HTERT RPE-1 (cell line): Measurements from ENCODE around the gene NFKB1.
"Not testable (repeated sequence)": the region's sequence is repeated elsewhere in the genome, so short reads cannot be mapped to it uniquely, and the experiment has no call there.

Experiments used
- in situ Hi-C: fragments of 300-500 bp; cut with MboI; formaldehyde crosslinking; loops from 4 replicates; pipeline ENCODE4 v1.14.3; 2020; ENCODE audit warnings: low sequenced_read_pairs

Gene NFKB1

DNA sequence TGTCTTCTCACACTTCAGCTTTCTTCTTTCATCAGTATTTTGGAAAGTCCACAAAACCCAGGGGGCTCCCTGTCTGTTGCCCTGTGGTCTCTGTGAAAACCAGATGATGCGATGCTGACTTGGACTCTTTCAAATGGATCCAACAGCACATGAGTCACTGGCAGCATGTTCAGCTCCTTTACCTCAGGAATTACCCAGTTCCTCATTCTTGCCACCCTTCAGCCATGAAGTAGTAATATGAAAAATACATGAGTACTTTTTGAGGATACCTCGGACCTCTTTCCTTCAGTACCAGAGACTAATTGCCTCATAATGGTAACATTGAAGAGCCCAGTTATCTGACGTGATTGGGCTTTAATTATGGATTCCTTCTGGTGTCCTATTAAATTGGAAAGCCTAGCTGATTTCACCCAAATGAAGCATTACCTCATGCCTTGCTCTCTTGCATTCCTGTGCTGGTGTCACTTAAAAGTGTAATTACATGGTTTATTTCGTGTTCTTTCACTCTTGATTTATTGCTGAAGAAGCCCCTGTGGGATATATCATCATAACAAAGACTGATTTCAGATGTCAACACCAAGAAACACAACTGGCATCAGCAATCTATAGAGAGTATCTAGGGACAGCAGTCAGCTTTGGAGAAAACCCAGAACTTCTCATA lies 63.4 kb downstream of the NFKB1 start:
- in situ Hi-C loops = no loop called here

DNA sequence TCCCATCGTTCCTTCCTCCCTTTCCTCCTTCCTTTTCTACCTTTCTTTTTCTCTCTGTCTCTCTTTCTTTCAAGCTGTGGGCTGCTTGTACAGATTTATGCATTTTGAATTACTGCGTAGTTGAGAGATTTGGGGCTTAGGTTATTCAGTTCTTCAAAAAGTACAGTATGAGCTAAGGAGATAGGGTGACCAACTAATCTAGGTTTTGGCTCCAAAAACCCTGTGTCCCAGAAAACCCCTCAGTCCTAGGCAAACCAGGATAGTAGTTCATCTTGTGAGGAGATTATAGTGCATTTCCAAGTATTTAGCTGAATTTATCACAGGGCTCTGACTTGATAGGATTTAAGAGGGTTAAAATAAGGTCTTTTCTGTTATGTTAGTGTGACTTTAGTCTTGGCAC lies 64.5 kb downstream of the NFKB1 start:
- in situ Hi-C loops = no loop called here

DNA sequence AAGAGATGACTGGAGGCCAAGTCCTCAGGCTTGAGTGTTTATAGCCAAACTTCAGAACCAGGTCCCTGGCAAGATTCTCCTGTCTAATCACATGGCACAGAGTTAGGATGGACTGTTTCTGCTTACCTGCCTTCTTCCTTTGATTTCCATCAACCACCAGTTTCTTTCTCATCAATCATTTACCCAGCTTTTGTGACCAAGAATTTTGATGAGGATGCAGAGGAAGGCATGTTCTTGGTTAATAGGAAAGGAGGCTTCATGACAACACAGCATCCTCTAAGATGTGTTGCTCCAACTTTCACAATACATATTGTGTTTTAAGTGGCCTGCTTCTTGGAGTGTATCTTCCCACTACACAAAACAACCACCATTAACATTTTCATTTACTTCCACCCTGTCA lies 65.3 kb downstream of the NFKB1 start:
- in situ Hi-C loops = no loop called here

DNA sequence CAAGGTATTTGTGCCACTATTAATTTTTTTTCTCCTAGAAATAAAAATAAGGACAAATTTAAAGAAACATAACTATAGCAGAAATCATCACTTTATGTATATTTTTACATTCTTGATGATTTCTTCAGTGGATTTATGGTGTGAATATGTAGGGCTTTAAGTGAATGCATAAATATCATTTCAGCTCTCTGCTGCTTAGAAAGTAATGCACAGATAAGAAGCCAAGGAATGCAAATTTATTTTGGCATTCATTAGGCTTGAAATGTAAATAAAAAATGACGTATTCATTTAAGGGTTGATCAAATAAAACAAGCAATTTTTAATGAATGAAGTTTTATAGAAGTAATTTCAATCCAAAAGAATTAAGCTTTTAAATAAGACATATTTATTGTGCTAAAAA lies 66.3 kb downstream of the NFKB1 start:
- in situ Hi-C loops = no loop called here

DNA sequence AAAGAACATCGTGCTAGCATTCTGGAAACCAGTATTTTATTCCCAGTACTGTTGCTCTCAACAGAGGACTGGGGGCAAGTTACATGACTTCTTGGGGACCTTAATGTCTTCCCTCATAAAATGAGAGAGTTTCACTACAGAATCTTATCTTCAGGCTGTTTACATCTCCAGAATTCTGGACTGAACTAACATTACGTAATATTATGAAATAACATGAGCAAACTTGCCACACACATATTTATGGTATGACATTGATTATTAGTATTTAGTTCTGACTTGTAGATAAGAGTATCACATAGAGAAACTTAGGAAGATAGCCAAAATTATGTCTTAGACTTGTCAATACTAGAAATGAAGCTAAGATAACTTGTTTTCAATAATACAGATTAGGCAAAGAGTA lies 68.0 kb downstream of the NFKB1 start:
- in situ Hi-C loops = no loop called here

DNA sequence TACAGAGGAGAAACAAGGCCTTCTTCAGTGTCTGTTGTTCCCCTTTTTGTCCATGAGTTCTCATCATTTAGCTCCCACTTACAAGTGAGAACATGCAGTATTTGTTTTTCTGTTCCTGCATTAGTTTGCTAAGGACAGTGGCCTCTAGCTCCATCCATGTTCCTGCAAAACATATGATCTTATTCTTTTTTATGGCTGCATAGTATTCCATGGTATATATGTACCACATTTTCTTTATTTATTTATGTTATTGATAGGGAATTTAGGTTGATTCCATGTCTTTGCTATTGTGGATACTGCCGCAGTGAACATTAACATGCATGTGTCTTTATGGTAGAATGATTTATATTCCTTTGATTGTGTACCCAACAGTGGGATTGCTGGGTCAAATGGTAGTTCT lies 69.1 kb downstream of the NFKB1 start:
- in situ Hi-C loops = not testable (repeated sequence)

DNA sequence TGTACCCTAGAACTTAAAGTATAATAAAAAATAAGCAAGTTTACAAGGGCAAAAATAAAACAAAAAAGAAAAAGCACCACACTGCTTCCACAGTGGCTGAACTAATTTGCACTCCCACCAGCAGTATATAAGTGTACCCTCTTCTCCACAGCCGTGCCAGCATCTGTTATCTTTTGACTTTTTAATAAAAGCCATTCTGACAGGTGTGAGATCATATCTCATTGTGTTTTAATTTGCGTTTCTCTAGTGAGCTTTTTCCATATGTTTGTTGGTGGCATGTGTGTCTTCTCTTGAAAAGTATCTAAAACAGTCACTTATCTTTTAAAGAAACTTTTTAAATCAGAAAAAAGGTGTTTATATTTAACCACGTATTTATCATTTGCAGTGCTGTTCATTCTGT lies 71.3 kb downstream of the NFKB1 start:
- in situ Hi-C loops = no loop called here

DNA sequence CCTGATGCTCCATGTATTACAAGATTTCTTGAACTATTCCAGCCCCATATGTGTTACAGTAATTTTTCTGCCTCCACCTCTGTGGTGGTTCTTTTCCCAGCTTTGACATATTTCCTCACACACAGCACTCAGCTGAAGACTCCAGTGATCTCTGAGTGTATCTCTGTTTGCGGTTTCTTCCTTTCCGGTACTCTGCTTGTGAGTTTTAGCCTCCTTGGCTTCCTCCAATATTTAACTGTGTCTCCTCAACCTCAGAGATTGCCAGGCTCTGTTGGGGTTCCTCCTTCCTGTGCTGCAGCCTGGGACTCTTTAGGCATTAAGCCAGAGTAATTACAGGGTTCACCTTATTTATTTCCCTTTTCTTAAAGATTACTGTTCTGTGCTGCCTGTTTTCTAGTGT lies 73.2 kb downstream of the NFKB1 start:
- in situ Hi-C loops = no loop called here

DNA sequence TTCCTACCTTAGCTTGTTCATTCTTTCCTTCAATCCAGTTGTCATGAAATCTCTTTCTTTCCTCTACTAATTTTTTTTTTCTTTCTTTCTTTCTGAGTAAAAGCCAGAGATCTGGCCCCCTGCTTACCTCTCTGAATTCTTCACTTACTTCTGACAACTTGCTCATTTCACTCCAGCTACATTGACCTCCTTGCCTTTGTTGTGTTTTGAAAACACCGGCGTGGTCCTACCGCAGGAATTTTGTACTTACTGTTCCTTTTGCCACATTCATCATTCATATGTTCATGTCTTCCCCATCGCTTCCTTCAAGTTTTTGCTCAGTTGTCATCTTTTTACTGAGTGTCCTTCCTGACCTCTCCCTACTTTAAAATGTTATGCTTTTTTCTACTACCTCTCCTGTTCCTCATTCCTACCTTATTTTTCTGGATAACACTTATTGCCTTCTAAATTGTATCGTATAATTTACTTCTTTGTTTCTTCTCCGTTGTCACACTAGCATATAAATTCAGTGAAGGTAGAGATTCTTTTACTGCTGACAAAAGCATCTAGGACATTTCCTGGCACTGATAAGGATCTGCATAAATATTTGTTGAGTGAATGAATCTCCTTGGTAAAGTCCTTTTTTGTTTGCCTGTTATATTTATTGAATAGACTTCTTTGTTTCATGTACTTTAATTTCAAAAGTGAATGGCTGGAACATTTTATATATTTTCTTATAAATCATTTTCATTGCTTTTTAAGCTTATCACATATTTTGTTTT lies 74.4 kb downstream of the NFKB1 start:
- in situ Hi-C loops = no loop called here

DNA sequence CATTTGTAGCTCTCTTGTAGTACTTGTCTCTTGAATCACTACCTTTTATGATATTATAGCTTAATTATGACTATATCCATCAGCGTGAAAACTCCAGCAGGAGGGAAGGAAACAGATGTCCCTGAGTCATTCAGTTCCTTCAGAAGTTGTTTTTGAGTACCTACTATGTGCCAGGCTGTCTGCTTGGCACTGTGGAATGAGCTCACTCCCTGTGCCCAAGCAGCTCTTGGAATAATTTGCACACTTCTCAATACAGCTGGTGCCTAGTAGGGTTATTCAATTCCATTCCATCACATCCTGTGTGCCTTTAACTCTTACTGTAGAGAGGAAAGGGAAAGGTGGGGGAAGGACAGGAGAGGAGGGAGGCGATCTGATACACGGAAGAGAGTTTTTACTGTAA lies 77.1 kb downstream of the NFKB1 start:
- in situ Hi-C loops = no loop called here

DNA sequence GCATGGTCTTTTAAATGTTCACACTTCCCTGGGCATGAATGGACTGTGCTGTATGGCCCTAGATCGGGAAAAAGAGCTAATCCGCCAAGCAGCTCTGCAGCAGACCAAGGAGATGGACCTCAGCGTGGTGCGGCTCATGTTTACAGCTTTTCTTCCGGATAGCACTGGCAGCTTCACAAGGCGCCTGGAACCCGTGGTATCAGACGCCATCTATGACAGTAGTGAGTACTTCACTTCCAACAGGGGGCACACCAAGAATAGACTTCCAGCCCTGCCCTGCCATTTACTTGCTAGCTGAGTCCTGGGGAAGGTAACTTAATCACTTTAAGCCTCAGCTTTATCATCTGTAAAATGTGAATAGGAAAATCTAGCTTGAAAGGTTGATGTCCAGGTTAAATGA lies 77.7 kb downstream of the NFKB1 start:
- in situ Hi-C loops = no loop called here

DNA sequence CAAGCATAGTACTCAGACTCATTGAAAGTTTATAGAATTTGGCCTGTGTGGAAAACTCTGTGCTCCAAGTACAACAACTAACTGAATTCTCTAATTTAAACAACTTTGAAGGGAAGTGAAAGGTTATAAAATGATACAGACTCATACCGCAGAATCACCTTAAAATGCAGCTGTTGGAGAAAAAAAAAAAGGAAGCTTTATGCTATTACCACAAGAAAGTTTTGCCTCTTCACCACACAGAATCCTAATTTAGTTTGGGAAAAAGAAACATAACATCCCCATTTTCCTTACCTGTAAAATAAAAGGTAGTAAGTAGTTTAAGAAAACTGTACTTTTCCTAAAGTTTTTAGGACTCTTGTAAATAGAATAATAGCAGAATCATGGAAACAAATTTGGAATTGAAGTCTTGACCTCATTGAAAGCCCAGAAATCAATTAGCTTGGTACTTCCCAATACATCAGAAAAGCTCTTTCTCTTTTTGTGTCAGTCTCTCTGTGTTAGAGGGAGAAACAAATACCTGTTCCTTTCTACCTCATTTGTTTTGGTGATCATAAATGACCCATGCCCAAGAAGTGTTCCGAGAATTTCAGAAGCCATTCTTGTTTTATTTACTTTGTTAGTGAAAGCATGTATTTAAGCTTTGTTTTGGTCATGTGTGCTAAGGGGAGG lies 78.8 kb downstream of the NFKB1 start:
- in situ Hi-C loops = no loop called here

DNA sequence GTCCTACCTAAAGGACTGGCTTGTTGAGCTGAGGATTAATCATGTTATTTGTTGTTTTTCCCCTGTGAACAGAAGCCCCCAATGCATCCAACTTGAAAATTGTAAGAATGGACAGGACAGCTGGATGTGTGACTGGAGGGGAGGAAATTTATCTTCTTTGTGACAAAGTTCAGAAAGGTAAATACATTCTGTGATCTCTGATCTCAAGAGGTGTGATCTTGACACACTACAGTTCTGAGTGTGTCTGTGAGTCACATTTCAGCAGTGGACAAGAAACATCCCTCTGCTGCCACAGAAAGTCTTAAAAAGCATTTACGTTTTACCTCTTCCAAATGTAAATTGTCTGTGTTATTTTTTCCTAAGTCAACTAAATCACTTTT lies 79.3 kb downstream of the NFKB1 start:
- in situ Hi-C loops = no loop called here

DNA sequence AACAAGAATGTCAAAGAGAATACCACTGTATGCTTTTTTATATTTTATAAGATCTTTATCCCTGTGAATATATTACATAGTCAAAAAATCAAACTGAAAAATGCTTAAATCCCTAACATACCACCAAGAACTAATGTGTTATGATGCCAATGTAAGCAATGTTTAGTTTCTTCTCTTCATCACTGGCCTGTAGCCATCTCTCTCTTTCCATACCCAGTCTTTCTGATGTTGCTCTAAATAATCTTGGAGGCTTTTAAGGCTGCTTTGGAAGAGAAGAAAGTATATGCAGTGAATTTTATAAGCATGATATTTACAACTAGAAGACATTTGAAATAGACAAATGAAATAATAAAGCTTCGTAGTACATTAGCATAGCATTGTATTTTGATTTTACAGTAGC lies 82.9 kb downstream of the NFKB1 start:
- in situ Hi-C loops = no loop called here

DNA sequence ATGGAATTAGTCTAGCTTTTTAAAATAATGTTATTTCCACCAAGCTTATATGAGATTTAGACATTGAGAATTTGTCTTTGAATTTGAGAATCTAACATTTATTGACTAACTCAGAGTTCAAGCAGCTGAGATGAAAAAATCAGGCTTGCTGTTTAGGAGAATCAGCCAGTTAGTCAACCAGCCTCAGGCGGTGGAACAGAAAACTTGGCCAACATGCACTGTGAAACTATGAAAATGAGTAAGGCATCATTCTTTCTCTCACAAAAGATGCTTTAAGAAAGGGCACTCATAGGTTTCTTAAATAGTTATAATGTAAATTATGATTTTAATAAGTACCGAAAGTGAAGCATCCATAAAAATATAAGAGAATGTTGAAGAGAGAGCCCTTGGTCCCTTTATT lies 84.2 kb downstream of the NFKB1 start:
- in situ Hi-C loops = no loop called here

DNA sequence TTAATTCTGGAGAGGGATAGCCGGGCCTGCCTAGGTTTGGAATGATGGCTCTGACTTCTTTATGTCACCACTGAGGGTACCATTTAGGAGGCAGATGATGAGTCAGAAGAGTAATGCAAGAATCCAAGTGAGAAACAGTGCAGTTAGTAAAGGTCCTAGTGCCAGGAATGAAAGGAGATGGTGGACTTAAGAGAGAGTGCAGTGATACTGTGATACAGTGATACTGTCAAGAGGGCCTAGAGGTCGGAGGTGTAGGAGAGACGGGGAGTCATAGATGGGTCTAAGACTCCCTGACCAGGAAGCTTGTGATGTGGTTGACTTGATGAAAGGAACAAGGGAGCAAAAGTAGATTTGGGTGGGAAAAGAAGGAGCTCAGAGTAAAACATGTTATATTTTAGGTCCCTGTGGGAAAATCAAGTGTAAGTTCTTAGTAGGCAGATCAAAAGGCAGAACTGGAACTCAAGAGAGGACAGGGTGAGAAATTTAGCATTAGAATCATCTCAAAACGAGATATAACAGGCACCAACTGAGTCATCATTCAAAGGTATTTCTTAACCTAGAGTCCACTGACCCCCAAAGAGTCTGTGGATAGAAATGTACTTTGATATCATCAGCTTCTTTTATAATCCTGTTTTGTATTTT lies 85.0 kb downstream of the NFKB1 start:
- in situ Hi-C loops = no loop called here

DNA sequence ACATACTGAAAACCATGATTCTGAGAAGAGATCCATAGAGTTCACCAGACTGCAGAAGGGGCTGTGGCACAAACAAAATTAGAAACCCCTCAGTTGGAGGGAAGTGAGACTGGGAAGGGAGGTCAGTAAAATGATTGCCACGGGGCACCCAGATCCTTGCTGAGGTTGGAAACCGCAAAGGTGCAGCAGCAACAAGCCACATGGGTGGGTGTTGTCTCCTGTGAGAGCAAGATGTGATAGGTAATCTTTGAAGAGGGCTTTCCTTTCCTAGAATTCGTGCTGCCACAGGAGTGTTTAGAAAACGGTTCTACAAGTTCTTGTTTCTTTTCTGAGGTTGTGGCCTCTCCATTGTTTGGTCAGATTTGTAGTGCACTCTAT lies 85.5 kb downstream of the NFKB1 start:
- in situ Hi-C loops = no loop called here

DNA sequence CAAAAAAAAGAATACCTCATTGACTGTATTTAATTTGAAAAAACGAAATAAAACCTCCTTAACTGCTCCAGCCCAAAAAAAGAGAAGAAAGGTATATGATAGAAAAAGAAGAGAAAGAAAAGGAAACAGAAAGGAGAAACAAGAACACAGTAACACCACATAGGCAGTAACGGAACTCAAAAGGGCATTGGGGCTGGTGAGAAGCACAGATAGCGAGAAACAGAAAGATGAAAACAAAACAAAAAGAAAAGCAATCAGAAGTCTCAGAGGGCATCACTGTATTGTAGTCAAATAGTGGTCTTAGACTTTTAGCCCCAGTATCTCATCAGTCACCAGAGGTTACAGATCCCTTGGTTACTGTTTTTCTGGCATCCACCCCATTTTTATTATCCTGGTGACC lies 88.6 kb downstream of the NFKB1 start:
- in situ Hi-C loops = no loop called here

DNA sequence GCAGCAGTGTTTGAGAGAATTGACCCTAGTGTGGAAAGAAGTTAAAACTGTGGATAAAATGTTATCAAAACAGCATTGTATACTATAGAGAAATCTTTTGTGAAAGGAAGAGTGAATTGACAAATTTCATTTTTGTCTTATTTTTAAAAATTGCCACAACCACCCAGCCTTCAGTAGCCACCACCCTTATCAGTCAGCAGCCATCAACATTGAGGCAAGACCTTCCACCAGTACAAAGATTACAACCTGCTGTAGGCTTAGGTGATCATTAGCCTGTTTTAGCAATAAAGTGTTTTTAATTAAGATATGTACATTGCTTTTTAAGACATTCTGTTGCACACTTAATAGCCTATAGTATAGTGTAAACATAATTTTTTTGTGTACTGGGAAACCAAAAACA lies 91.1 kb downstream of the NFKB1 start:
- in situ Hi-C loops = no loop called here

DNA sequence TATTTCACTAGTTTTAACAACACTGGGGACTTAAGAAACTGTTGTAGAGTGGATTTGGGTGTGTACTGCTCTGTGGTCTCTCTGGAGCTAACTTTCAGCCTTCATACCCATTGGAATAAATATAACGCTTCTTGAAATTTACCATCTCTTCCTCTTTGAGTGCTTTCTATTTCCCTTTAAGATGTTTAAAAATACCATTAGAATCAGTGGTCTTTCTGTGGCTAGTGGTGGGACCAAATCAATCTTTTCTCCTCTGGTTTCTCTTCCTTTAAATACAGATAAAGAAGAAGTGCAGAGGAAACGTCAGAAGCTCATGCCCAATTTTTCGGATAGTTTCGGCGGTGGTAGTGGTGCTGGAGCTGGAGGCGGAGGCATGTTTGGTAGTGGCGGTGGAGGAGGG lies 92.0 kb downstream of the NFKB1 start:
- in situ Hi-C loops = no loop called here

DNA sequence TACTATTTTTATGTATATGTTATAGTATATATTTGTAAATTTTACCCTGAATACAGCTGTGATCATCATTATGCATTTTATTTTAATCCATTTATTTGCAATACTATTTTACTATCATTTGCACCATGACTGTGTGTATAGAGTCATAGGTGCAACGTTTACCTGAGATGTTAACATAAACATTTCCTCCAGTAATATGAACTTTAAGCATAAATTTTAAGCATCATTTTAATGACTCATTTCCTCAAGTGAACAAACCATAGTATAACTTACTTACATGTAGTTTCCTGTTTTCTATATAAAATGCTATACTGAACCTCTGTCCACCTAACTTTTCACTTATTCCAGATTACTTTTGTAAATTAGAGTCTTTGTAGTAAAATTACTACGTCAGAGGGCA lies 92.8 kb downstream of the NFKB1 start:
- in situ Hi-C loops = no loop called here

DNA sequence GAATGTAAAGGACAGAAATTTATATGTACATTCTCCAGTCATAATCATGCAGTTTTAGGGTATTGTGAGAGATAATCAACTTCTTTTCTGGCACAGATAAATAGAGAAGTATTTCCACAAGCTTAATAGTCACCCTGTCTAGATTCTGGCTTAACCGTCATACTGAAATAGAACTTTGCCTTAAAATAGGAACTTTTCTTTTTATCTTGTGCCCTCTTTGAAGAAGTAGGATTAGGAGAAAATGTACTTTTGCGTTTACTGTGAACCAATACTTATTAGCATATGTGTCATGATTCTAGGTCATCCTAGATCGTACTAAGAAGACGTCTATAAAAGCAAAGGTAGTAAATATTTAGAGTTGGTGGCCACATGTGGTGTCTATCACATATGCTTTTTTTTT lies 95.4 kb downstream of the NFKB1 start:
- in situ Hi-C loops = no loop called here
